Right atrium auricular region (tissue), 2 donors: Measurements from ENCODE around the gene RAPGEF3. TPM values are rescaled to one million over a fixed set of nuclear protein-coding genes. Genes with fewer than 3 reads are reported as not detected.
A peak's percentile ranks its signal among the peaks of the same experiment; 100 is the strongest.

Experiments used
- DNase-seq: peaks from one replicate; pipeline ENCODE4 v3.0.0-alpha.2; 2019; ENCODE audit warnings: low spot score
- H3K27ac ChIP-seq, 2 donors: fragments of 200-600 bp; sonication (generic); 1 replicate in 1 of 2; 2 replicates in 1 of 2; pipeline ENCODE4 v1.5.1; 2016 to 2019
- H3K27me3 ChIP-seq, 2 donors: fragments of 200-600 bp; sonication (generic); one replicate each; pipeline versions ENCODE4 v1.5.1 to v1.6.0; 2017 to 2019
- H3K36me3 ChIP-seq: fragments of 200-600 bp; sonication (generic); one replicate; pipeline ENCODE4 v1.5.1; 2016
- H3K4me1 ChIP-seq, 2 donors: fragments of 200-600 bp; sonication (generic); one replicate each; pipeline versions ENCODE4 v1.5.1 to v1.6.0; 2017 to 2019
- H3K4me3 ChIP-seq, 2 donors: fragments of 200-600 bp; sonication (generic); 1 replicate in 1 of 2; 2 replicates in 1 of 2; pipeline ENCODE4 v1.5.1; 2017 to 2019; ENCODE audit warnings: mild to moderate bottlenecking in 1 of 2, moderate library complexity in 1 of 2
- H3K9me3 ChIP-seq, 2 donors: fragments of 200-600 bp; sonication (generic); one replicate each; pipeline ENCODE4 v1.5.1; 2019
- total RNA-seq, 2 donors: library from RNA; depleted of rRNA; stranded (reverse); fragments of >200 nt; gene quantifications; one replicate each; pipeline ENCODE4 v1.1.0, GENCODE V29; 2016
- TF ChIP-seq, protein P1 (sequence below), 2 donors: fragments of 200-600 bp; sonication (generic); IDR thresholded peaks; one replicate each; pipeline ENCODE4 v1.5.1; 2019; ENCODE audit warnings: antibody characterized with exemption in 2 of 2

Gene RAPGEF3
- total RNA-seq, 2 donors from 2014 or later = 19.8 to 26.8 TPM

- no peak overlapping the region for H3K27ac ChIP-seq
- no peak overlapping the region for H3K4me3 ChIP-seq
- no peak for DNase-seq
- peaks cover 0 to 26% of the 10 kb centered on the region in 2 donors for H3K4me1 ChIP-seq
- H3K27me3 ChIP-seq = no peaks in the 10 kb centered on the region
- H3K9me3 ChIP-seq = no peaks in the 10 kb centered on the region
- TF ChIP-seq, protein P1, sequence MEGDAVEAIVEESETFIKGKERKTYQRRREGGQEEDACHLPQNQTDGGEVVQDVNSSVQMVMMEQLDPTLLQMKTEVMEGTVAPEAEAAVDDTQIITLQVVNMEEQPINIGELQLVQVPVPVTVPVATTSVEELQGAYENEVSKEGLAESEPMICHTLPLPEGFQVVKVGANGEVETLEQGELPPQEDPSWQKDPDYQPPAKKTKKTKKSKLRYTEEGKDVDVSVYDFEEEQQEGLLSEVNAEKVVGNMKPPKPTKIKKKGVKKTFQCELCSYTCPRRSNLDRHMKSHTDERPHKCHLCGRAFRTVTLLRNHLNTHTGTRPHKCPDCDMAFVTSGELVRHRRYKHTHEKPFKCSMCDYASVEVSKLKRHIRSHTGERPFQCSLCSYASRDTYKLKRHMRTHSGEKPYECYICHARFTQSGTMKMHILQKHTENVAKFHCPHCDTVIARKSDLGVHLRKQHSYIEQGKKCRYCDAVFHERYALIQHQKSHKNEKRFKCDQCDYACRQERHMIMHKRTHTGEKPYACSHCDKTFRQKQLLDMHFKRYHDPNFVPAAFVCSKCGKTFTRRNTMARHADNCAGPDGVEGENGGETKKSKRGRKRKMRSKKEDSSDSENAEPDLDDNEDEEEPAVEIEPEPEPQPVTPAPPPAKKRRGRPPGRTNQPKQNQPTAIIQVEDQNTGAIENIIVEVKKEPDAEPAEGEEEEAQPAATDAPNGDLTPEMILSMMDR (IDR thresholded peaks at IDR 0.05) = no peak
- H3K36me3 ChIP-seq = no peaks in the 10 kb centered on the region
Measured at GRCh38 chr12:47722136-47722834, 36.4 kb downstream of the RAPGEF3 start.

- H3K4me1 ChIP-seq = peaks cover 0 to 34% of the 10 kb centered on the region in 2 donors
- no peak overlapping the region for H3K4me3 ChIP-seq
- no peaks in the 10 kb centered on the region for H3K9me3 ChIP-seq
- DNase-seq = peak; percentile 42
- no peaks in the 10 kb centered on the region for H3K27me3 ChIP-seq
- H3K36me3 ChIP-seq = no peaks in the 10 kb centered on the region
- TF ChIP-seq, protein P1 (IDR thresholded peaks at IDR 0.05) = no peak
- no peak overlapping the region for H3K27ac ChIP-seq
Measured at GRCh38 chr12:47721431-47721973, 37.2 kb downstream of the RAPGEF3 start.

- peak overlapping the region; percentile 84 to 96 for H3K27ac ChIP-seq
- peaks cover 0 to 55% of the 10 kb centered on the region in 2 donors for H3K4me1 ChIP-seq
- no peak overlapping the region for H3K4me3 ChIP-seq
- H3K27me3 ChIP-seq = no peaks in the 10 kb centered on the region
- no peaks in the 10 kb centered on the region for H3K9me3 ChIP-seq
- peak; percentile 11 for DNase-seq
- no peaks in the 10 kb centered on the region for H3K36me3 ChIP-seq
- TF ChIP-seq, protein P1 (IDR thresholded peaks at IDR 0.05) = no peak
Measured at GRCh38 chr12:47718531-47718930, 40.1 kb downstream of the RAPGEF3 start.

DNA sequence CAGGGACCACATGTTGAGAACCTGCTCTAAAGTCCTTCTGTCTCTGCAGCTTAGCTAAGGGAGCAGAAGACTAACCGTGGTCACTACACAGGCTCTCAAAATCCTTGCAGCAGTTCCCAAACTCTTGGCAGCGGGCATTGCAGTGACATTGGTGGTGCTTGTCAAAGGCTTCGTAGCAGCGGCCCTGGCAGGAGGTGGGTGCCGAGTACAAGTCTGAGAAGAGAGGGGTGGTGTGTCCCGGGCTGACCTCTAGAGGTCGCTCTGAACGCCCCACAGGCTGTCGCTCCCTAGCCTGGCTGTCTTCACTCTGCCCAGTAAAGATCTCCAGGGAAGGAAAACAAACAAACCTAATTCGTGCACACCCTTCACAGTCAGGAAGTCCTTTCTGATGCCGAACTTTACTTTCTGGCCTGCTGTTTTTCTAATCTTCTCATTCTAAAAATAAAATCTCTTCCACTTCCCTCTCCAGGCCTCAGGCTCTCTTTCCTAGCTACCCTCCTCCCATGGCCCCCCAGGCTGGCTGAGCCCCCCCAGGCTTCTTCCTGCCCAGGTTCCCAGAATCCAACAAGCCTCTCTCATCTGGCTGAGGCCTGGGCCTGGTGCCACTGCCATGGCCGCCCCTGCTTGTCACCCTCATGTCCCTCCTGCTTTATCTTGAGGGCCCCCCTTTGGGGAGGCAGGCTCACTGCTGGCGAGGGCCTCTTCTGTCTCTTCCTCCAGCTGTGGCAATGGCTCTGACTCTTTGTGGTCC, 41.1 kb downstream of the RAPGEF3 start:
- Histone ChIP-seq H3K27me3 (no peaks in the 10 kb centered on the region), H3K4me1 (peaks cover 0 to 47% of the 10 kb centered on the region in 2 donors), H3K4me3 (no peak overlapping the region), H3K27ac (peak overlapping the region; percentile 84 to 96), H3K36me3 (no peaks in the 10 kb centered on the region), H3K9me3 (no peaks in the 10 kb centered on the region)
- peak; percentile 92 for DNase-seq
- TF ChIP-seq, protein P1 (IDR thresholded peaks at IDR 0.05) = peak; percentile 75 to 92

GRCh38 chr12:47717046-47717442, 41.6 kb downstream of the RAPGEF3 start:
- no peaks in the 10 kb centered on the region for H3K9me3 ChIP-seq
- no peaks in the 10 kb centered on the region for H3K36me3 ChIP-seq
- H3K27ac ChIP-seq = peak overlapping the region; percentile 84 to 96
- no peak overlapping the region for H3K4me3 ChIP-seq
- peaks cover 0 to 46% of the 10 kb centered on the region in 2 donors for H3K4me1 ChIP-seq
- DNase-seq = no peak
- H3K27me3 ChIP-seq = no peaks in the 10 kb centered on the region
- TF ChIP-seq, protein P1 (IDR thresholded peaks at IDR 0.05) = no peak
